ENCODE results near the gene CRYL1.

Gene CRYL1

GRCh38 chr13:20389696-20390525 lies 135.7 kb downstream of the CRYL1 start:
- no peak overlapping the region for H3K4me2 ChIP-seq (ENCODE audit: low read length)
- no peak for TF ChIP-seq EZH2phosphoT487 (IDR thresholded peaks at IDR 0.05; ENCODE audit: borderline replicate concordance, low read length)
- TF ChIP-seq CTCF (IDR thresholded peaks at IDR 0.05; ENCODE audit: low read depth, low read length, poor library complexity, severe bottlenecking), result no peak
- H3K9me2 ChIP-seq (replicated peaks; ENCODE audit: control insufficient read depth, low read length), result no peaks in the 10 kb centered on the region
- peaks cover 26% of the 10 kb centered on the region for H3K9me3 ChIP-seq (ENCODE audit: control insufficient read depth, insufficient read depth, low read length)
- no peaks in the 10 kb centered on the region for H4K20me1 ChIP-seq (ENCODE audit: control insufficient read depth, insufficient read depth, low read depth, low read length)
- no peaks in the 10 kb centered on the region for H3K79me2 ChIP-seq (ENCODE audit: control insufficient read depth, low read length)
- H3K27me3 ChIP-seq (ENCODE audit: control insufficient read depth, low read length), result no peaks in the 10 kb centered on the region
- H3K36me3 ChIP-seq (ENCODE audit: control insufficient read depth, low read length), result no peaks in the 10 kb centered on the region
- no peaks in the 10 kb centered on the region for H3K4me1 ChIP-seq (ENCODE audit: control insufficient read depth, low read length)
- H3F3A ChIP-seq (ENCODE audit: control insufficient read depth, insufficient read depth), result 0 out of 2 replicates have a peak, but pooled peaks cover 2% of the 10 kb centered on the region
- H3K27ac ChIP-seq (ENCODE audit: low read depth, low read length), result no peak overlapping the region
- no peak overlapping the region for H3K4me3 ChIP-seq (ENCODE audit: low read length)

- Histone ChIP-seq H3K4me1 (ENCODE audit: control insufficient read depth, low read length) (no peaks in the 10 kb centered on the region), H3K9me3 (ENCODE audit: control insufficient read depth, insufficient read depth, low read length) (peaks cover 11% of the 10 kb centered on the region), H3K27me3 (ENCODE audit: control insufficient read depth, low read length) (no peaks in the 10 kb centered on the region), H3K79me2 (ENCODE audit: control insufficient read depth, low read length) (no peaks in the 10 kb centered on the region), H4K20me1 (ENCODE audit: control insufficient read depth, insufficient read depth, low read depth, low read length) (no peaks in the 10 kb centered on the region), H3K27ac (ENCODE audit: low read depth, low read length) (no peak overlapping the region), H3K36me3 (ENCODE audit: control insufficient read depth, low read length) (no peaks in the 10 kb centered on the region), H3F3A (ENCODE audit: control insufficient read depth, insufficient read depth) (no peaks in the 10 kb centered on the region), H3K9me2 (replicated peaks; ENCODE audit: control insufficient read depth, low read length) (no peaks in the 10 kb centered on the region), H3K4me2 (ENCODE audit: low read length) (no peak overlapping the region), H3K4me3 (ENCODE audit: low read length) (no peak overlapping the region)
- TF ChIP-seq EZH2phosphoT487 (IDR thresholded peaks at IDR 0.05; ENCODE audit: borderline replicate concordance, low read length), result no peak
- TF ChIP-seq CTCF (IDR thresholded peaks at IDR 0.05; ENCODE audit: low read depth, low read length, poor library complexity, severe bottlenecking), result no peak
Measured at GRCh38 chr13:20388184-20388583, 137.5 kb downstream of the CRYL1 start.

DNA sequence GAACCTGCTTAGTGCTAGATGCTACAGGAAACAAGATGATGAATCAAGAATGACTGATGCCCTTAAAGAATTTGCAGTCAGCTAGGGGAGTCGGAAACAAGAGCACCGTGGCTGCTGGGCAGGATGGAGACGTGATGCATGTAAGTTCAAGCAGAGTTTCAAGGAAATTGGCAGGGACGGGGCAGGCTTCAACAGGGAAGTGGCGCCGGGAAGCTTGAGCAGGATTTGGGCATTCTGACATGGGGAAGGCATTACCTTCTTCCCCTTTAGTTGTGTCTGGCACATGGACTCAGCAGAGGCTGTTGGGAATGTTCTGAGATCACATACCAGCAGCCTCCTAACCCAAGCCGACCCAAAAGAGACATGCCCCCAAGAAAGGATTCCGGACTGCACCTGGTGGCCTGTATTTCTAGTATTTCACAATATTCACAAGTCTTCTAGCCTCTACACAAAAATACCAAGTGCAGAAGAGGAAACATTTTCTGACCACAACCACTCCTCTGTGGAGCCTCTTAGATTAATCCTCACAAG lies 138.2 kb downstream of the CRYL1 start:
- Histone ChIP-seq H4K20me1 (ENCODE audit: control insufficient read depth, insufficient read depth, low read depth, low read length) (no peaks in the 10 kb centered on the region), H3K9me2 (replicated peaks; ENCODE audit: control insufficient read depth, low read length) (no peaks in the 10 kb centered on the region), H3K4me3 (ENCODE audit: low read length) (no peak overlapping the region), H3F3A (ENCODE audit: control insufficient read depth, insufficient read depth) (no peaks in the 10 kb centered on the region), H3K79me2 (ENCODE audit: control insufficient read depth, low read length) (no peaks in the 10 kb centered on the region), H3K9me3 (ENCODE audit: control insufficient read depth, insufficient read depth, low read length) (peaks cover 4% of the 10 kb centered on the region), H3K36me3 (ENCODE audit: control insufficient read depth, low read length) (no peaks in the 10 kb centered on the region), H3K4me2 (ENCODE audit: low read length) (no peak overlapping the region), H3K4me1 (ENCODE audit: control insufficient read depth, low read length) (no peaks in the 10 kb centered on the region), H3K27me3 (ENCODE audit: control insufficient read depth, low read length) (no peaks in the 10 kb centered on the region), H3K27ac (ENCODE audit: low read depth, low read length) (no peak overlapping the region)
- TF ChIP-seq EZH2phosphoT487 (IDR thresholded peaks at IDR 0.05; ENCODE audit: borderline replicate concordance, low read length) (no peak), CTCF (IDR thresholded peaks at IDR 0.05; ENCODE audit: low read depth, low read length, poor library complexity, severe bottlenecking) (no peak)
